HFFc6 (cell line): ENCODE measurements around the gene STPG1. TPM values are rescaled to one million over a fixed set of nuclear protein-coding genes. Genes with fewer than 3 reads are reported as not detected.
"Not testable (repeated sequence)": the region's sequence is repeated elsewhere in the genome, so short reads cannot be mapped to it uniquely, and the experiment has no call there.

Source experiments
- DNase-seq: peaks from one replicate; pipeline ENCODE4 v3.0.0-alpha.2; 2018
- H3K27ac Mint-ChIP-seq: 2 replicates; pipeline ENCODE4 v1.8.0; 2020; ENCODE audit warnings: mild to moderate bottlenecking, mixed read lengths
- H3K27me3 Mint-ChIP-seq: 2 replicates; pipeline ENCODE4 v1.8.0; 2021; ENCODE audit warnings: mild to moderate bottlenecking, moderate library complexity, mixed read lengths; ENCODE audit not compliant: insufficient read depth
- H3K36me3 Mint-ChIP-seq: 2 replicates; pipeline ENCODE4 v1.8.0; 2021; ENCODE audit warnings: low read depth, mixed read lengths
- H3K4me1 Mint-ChIP-seq: 2 replicates; pipeline ENCODE4 v1.8.0; 2020; ENCODE audit warnings: low read depth, mixed read lengths
- H3K4me3 Mint-ChIP-seq: 2 replicates; pipeline ENCODE4 v1.8.0; 2020; ENCODE audit warnings: mild to moderate bottlenecking, moderate library complexity, mixed read lengths
- H3K9me3 Mint-ChIP-seq: 2 replicates; pipeline ENCODE4 v1.8.0; 2020; ENCODE audit warnings: mild to moderate bottlenecking, mixed read lengths
- long read RNA-seq: library from polyadenylated mRNA; unstranded; transcript quantifications from one replicate; pipeline ENCODE4 v2.0.0, GENCODE V29; 2019
- total RNA-seq, 6 experiments: library from RNA; stranded (reverse); fragmentation: NEBNext Ultra II Directional; extraction: Animal tissue kit (Norgen Biotek cat#: 25700); gene quantifications; 2 replicates in 1 of 6; 3 replicates in 5 of 6; pipeline ENCODE4 v1.2.3, GENCODE V29; 2021
- TF ChIP-seq, protein P1 (sequence below): fragments of 200-600 bp; sonication (generic); IDR thresholded peaks from 2 replicates; pipeline ENCODE4 v1.5.0; 2021; ENCODE audit warnings: antibody characterized with exemption, mild to moderate bottlenecking

The STPG1 gene, protein sequence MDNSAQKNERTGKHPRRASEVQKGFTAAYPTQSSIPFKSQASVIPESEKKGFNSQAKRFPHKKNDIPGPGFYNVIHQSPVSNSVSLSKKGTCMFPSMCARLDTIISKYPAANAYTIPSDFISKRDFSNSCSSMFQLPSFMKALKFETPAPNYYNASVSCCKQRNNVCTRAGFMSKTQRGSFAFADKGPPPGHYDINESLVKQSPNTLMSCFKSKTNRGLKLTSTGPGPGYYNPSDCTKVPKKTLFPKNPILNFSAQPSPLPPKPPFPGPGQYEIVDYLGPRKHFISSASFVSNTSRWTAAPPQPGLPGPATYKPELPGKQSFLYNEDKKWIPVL
- 10 to 100 TPM in 5 of 6 experiments, 1 to 10 TPM in 1; 8.8 to 13.0 (median 11.0) TPM for total RNA-seq
- long read RNA-seq, partial matches to known transcripts = 7 of 12 reads
- long read RNA-seq, other reads (novel, unspliced or antisense) = 3 of 12 reads

DNA sequence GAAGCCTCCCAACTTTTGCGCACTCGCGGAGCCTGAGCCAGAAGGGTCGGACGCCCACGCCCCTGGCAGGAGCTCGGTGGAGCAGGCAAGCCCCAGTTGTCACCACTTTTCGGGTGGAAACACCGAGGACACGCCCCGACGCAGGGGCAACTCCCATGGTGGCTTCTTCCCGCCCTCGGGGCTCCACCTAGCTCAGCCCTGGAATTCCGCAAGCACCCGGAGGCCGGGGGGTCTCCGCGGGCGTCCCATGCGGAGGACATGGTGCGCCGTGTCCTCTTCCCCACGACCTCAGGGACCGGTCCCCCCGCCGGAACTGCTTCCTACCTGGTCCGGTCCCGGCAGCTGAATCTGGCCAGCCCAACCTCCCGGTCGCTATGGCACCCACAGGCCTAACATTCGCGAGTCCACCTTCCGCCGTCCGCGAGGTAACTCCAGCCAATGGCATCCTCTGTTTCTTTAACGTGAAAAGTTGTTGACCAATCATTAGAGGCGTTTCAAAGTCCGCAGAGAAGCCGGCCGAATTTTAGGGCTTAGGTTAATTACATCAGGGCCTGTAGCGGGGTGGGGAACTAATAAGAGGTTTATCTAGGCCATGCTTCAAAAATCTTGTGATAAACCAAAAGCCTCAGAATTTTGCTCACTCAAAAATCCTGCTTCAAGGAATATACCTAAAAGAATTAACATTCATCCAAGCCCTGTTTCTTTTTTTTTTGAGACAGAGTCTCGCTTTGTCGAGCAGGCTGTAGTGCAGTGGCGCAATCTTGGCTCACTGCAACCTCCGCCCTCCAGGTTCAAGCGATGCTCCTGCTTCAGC is at the start of gene STPG1:
TSS of gene STPG1 (minus strand) at position 433 of the 814 bp plus-strand sequence. CDS start 12,394 bp downstream, outside the sequence.
- peak within 1 kb of the TSS; percentile 93 for H3K27ac Mint-ChIP-seq
- no peaks in the 10 kb centered on the region for H3K9me3 Mint-ChIP-seq
- H3K4me1 Mint-ChIP-seq = peaks cover 85% of the 10 kb centered on the region
- H3K36me3 Mint-ChIP-seq = peaks cover 17% of the 10 kb centered on the region
- DNase-seq = peak; percentile 84
- TF ChIP-seq, protein P1, sequence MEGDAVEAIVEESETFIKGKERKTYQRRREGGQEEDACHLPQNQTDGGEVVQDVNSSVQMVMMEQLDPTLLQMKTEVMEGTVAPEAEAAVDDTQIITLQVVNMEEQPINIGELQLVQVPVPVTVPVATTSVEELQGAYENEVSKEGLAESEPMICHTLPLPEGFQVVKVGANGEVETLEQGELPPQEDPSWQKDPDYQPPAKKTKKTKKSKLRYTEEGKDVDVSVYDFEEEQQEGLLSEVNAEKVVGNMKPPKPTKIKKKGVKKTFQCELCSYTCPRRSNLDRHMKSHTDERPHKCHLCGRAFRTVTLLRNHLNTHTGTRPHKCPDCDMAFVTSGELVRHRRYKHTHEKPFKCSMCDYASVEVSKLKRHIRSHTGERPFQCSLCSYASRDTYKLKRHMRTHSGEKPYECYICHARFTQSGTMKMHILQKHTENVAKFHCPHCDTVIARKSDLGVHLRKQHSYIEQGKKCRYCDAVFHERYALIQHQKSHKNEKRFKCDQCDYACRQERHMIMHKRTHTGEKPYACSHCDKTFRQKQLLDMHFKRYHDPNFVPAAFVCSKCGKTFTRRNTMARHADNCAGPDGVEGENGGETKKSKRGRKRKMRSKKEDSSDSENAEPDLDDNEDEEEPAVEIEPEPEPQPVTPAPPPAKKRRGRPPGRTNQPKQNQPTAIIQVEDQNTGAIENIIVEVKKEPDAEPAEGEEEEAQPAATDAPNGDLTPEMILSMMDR = no peak
- peak within 1 kb of the TSS; percentile 91 for H3K4me3 Mint-ChIP-seq
- H3K27me3 Mint-ChIP-seq = peaks cover 8% of the 10 kb centered on the region

DNA sequence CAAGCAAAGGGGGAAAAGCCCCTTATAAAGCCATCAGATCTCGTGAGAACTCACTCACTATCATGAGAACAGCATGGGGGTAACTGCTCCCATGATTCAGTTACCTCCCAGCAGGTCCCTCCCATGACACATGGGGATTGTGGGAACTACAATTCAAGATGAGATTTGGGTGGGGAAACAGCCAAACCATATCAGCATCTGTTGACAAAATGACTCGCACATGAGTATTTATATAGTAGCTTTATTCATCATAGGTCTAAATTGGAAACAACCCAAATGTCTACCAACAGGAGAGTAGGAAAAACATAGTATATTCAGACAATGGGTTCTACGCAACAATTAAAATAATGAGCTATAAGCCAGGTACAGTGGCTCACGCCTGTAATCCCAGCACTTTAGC is 48.5 kb upstream of the STPG1 start:
- peak overlapping the region; percentile 58; the same call in 1 of the 2 replicates for H3K27ac Mint-ChIP-seq
- not testable (repeated sequence) for H3K9me3 Mint-ChIP-seq, H3K27me3 Mint-ChIP-seq
- peaks cover 40% of the 10 kb centered on the region for H3K4me1 Mint-ChIP-seq
- DNase-seq = peak; percentile 53
- peaks cover 55% of the 10 kb centered on the region for H3K36me3 Mint-ChIP-seq
- H3K4me3 Mint-ChIP-seq = peak overlapping the region; percentile 10; the same call in 1 of the 2 replicates

DNA sequence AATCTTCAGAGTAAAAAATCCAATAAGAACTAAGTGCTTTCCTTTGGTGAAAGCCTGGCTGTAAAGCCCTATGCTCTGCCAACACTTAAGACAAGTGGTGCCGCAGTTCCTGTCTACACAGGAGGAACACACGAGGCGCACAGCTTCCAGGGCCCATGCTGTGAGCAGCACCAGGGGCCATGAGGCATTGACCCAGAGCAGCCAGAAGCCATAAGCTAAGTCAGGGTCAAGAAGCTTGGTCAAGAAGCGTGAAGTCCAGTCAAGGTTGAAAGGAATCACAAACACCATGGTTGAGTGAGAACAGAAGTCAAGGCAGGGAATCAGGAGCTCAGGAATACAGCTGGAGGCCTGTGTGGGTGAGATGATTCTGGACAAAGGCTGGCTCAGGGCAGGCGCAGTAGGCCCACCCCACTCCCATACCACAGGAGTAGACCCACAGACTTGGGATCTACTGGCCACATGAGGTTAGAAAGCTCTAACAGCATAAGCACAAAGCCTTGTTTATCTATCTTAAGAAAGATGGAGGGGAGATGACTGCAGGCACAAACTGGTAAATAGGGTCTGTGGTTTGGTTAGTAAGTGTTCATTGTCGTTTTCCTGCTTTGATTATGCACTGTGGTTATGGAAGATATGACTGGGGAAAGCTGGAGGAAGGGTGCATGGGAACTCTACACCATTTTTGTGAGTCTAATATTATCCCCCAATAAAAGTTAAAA is 46.1 kb upstream of the STPG1 start:
- Mint-ChIP-seq H3K36me3 (peaks cover 50% of the 10 kb centered on the region), H3K9me3 (peaks cover 5% of the 10 kb centered on the region; the same call in 1 of the 2 replicates)
- DNase-seq = no peak

DNA sequence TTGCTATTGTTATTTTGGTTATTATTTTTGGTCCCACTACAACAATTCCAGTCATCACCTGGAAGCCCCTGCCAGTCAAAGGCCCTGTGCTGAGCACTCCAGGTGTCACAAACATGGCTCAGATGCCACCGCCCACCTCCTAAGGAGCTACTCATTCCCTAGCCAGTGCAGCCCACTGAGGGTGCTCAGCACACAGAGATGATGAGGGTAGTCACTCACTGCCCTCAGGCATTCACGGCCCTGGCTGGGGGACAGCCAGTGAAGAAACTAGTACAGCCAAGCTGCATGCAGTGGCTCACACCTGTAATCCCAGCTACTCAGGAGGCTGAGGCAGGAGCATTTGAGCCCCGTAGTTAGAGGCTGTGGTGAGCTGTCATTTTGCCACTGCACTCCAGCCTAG is 44.3 kb upstream of the STPG1 start:
- no peaks in the 10 kb centered on the region for H3K27me3 Mint-ChIP-seq
- peaks cover 50% of the 10 kb centered on the region for H3K36me3 Mint-ChIP-seq
- peaks cover 5% of the 10 kb centered on the region; the same call in 1 of the 2 replicates for H3K9me3 Mint-ChIP-seq
- H3K4me1 Mint-ChIP-seq = peaks cover 26% of the 10 kb centered on the region
- no peak overlapping the region for H3K27ac Mint-ChIP-seq
- TF ChIP-seq, protein P1 = no peak
- DNase-seq = no peak
- H3K4me3 Mint-ChIP-seq = no peak overlapping the region

More for the DNA sequence above, 46.1 kb upstream of the STPG1 start:
- Mint-ChIP-seq H3K27ac (no peak overlapping the region), H3K4me3 (no peak overlapping the region), H3K4me1 (peaks cover 32% of the 10 kb centered on the region), H3K27me3 (no peaks in the 10 kb centered on the region)
- TF ChIP-seq, protein P1 = no peak

DNA sequence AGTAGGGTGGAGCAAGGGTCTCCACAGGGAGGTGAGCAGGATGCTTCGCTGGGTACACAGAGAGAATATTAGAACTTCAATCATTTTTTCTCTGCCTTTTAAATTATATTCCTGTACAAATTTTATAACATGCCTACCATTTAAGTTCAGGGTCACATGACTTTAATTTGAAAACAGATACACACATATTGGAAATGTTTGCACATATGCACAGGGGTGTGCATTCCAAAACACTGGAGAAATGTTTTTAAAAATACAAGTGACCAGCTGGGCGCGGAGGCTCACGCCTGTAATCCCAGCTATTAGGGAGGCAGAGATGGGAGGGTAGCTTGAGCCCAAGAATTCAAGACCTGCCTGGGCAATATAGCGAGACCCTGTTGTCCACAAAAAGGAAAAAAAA is 41.7 kb upstream of the STPG1 start:
- Mint-ChIP-seq H3K4me3 (no peak overlapping the region), H3K27me3 (no peaks in the 10 kb centered on the region)
- TF ChIP-seq, protein P1 = no peak

More for the DNA sequence above, 41.7 kb upstream of the STPG1 start:
- Mint-ChIP-seq H3K4me1 (peaks cover 36% of the 10 kb centered on the region), H3K9me3 (no peaks in the 10 kb centered on the region), H3K27ac (no peak overlapping the region; the same call in 1 of the 2 replicates), H3K36me3 (peaks cover 53% of the 10 kb centered on the region)
- DNase-seq = no peak
